Lung (tissue), 12 donors: ENCODE results near the gene GLRX2. TPM values are rescaled to one million over a fixed set of nuclear protein-coding genes. Genes with fewer than 3 reads are reported as not detected.
"Not testable (repeated sequence)": the region's sequence is repeated elsewhere in the genome, so short reads cannot be mapped to it uniquely, and the experiment has no call there.

Source experiments
- ATAC-seq: fragments of 200-7000 bp; cut with Tn5 transposase; one replicate; pipeline ENCODE4 v1.9.1; 2020; ENCODE audit warnings: moderate number of reproducible peaks; ENCODE audit not compliant: insufficient read depth, low FRiP score
- DNase-seq, 3 donors: peaks; one replicate each; pipeline ENCODE4 v3.0.0-alpha.2; 2013 to 2017
- H3K27ac ChIP-seq, 2 donors: one replicate each; pipeline ENCODE4 v1.5.1; 2013; ENCODE audit warnings: mild to moderate bottlenecking in 2 of 2, moderate library complexity in 2 of 2, control low read depth in 1 of 2, inconsistent platforms in 1 of 2, low read depth in 1 of 2, low read length in 1 of 2
- H3K27me3 ChIP-seq, 3 donors: one replicate each; pipeline ENCODE4 v1.5.1; 2013; ENCODE audit warnings: low read length in 2 of 3; ENCODE audit not compliant: control insufficient read depth in 3 of 3, insufficient read depth in 3 of 3
- H3K36me3 ChIP-seq, 4 donors: one replicate each; pipeline ENCODE4 v1.5.1; 2013; ENCODE audit warnings: low read length in 4 of 4, mild to moderate bottlenecking in 1 of 4, moderate library complexity in 1 of 4; ENCODE audit not compliant: control insufficient read depth in 4 of 4, insufficient read depth in 4 of 4
- H3K4me1 ChIP-seq, 5 donors: one replicate each; pipeline ENCODE4 v1.5.1; 2013; ENCODE audit warnings: low read length in 5 of 5, mild to moderate bottlenecking in 2 of 5, moderate library complexity in 1 of 5; ENCODE audit not compliant: control insufficient read depth in 5 of 5, insufficient read depth in 5 of 5
- H3K4me3 ChIP-seq: one replicate; pipeline ENCODE4 v1.5.1; 2013; ENCODE audit warnings: mild to moderate bottlenecking, control low read depth, moderate library complexity
- H3K9ac ChIP-seq, 2 donors: one replicate each; pipeline ENCODE4 v1.5.1; 2013; ENCODE audit warnings: low read length in 2 of 2, control low read depth in 1 of 2; ENCODE audit not compliant: insufficient read depth in 1 of 2
- H3K9me3 ChIP-seq, 4 donors: one replicate each; pipeline ENCODE4 v1.5.1; 2013; ENCODE audit warnings: low read length in 3 of 4, mild to moderate bottlenecking in 1 of 4, moderate library complexity in 1 of 4; ENCODE audit not compliant: control insufficient read depth in 4 of 4, insufficient read depth in 3 of 4
- CTCF ChIP-seq: IDR thresholded peaks from 2 replicates; pipeline ENCODE4 v1.5.1; 2012; ENCODE audit warnings: mild to moderate bottlenecking; ENCODE audit errors: control extremely low read depth, extremely low read depth
- WGBS, 2 donors: extraction: QIAGEN DNeasy Blood & Tissue Kit; methylation state at CpG; one replicate each; pipeline ENCODE4 v1.1.7; 2013; 5-methylcytosine and 5-hydroxymethylcytosine counted together
- polyA plus RNA-seq, 2 donors: library from polyadenylated mRNA; stranded (reverse); fragments of 200-250 nt; gene quantifications; one replicate each; pipeline ENCODE4 v1.2.1, GENCODE V29; 2013
- total RNA-seq, 2 donors: library from RNA; depleted of rRNA in 1 of 2; stranded (reverse); fragments of >200 nt in 1 of 2; gene quantifications; one replicate each; pipeline ENCODE4 v1.2.1, GENCODE V29; 2014 to 2021
- donor health status: control.
- donor health status: control.
- donor health status: Bipolar disorder and iron deficiency.
- donor health status: healthy.
- donor health status: DM: yes; HTN: yes; CAD: no.

Gene GLRX2
- total and polyA plus RNA-seq, 4 donors = 6.3 to 19.6 (median 15.1) TPM

GRCh38 chr1:193118194-193118593 is 13.0 kb upstream of the GLRX2 start:
- no peak overlapping the region for H3K9ac ChIP-seq
- H3K4me1 ChIP-seq = peaks cover 0 to 13% (median 3%) of the 10 kb centered on the region in 5 donors
- no peak for TF ChIP-seq CTCF
- H3K27me3 ChIP-seq = no peaks in the 10 kb centered on the region
- WGBS, 2 donors = 91 to 97% methylated on average over 3 of the region's 3 CpGs
- no peak overlapping the region for H3K4me3 ChIP-seq
- ATAC-seq = no peak
- H3K9me3 ChIP-seq = no peaks in the 10 kb centered on the region
- no peak for DNase-seq
- no peaks in the 10 kb centered on the region for H3K36me3 ChIP-seq
- no peak overlapping the region for H3K27ac ChIP-seq

- 95 to 96% methylated on average over 6 of the region's 6 CpGs for WGBS, 2 donors
- not testable (repeated sequence) for DNase-seq, H3K4me3 ChIP-seq, H3K27ac ChIP-seq, H3K4me1 ChIP-seq, ATAC-seq, H3K27me3 ChIP-seq, H3K9ac ChIP-seq, H3K9me3 ChIP-seq, H3K36me3 ChIP-seq
Observed at GRCh38 chr1:193117167-193117566, 12.0 kb upstream of the GLRX2 start.

GRCh38 chr1:193115629-193116227 is 10.5 kb upstream of the GLRX2 start:
- no peak overlapping the region for H3K4me3 ChIP-seq
- TF ChIP-seq CTCF = no peak
- H3K27ac ChIP-seq = peak overlapping the region in 1 of 2 donors; percentile 91
- no peak overlapping the region for H3K9ac ChIP-seq
- H3K4me1 ChIP-seq = peaks cover 0 to 15% (median 5%) of the 10 kb centered on the region in 5 donors
- H3K36me3 ChIP-seq = no peaks in the 10 kb centered on the region
- WGBS, 2 donors = 62 to 79% methylated on average over 1 of the region's 1 CpG
- no peaks in the 10 kb centered on the region for H3K27me3 ChIP-seq
- DNase-seq (no peak), ATAC-seq (peak; percentile 64)
- no peaks in the 10 kb centered on the region for H3K9me3 ChIP-seq

- Histone ChIP-seq H3K27me3 (no peaks in the 10 kb centered on the region), H3K4me3 (no peak overlapping the region), H3K36me3 (no peaks in the 10 kb centered on the region), H3K9ac (no peak overlapping the region), H3K27ac (no peak overlapping the region), H3K4me1 (peaks cover 0 to 15% (median 5%) of the 10 kb centered on the region in 5 donors), H3K9me3 (no peaks in the 10 kb centered on the region)
- 59 to 75% methylated on average over 6 of the region's 6 CpGs for WGBS, 2 donors
- DNase-seq (no peak), ATAC-seq (no peak)
- no peak for TF ChIP-seq CTCF
Observed at GRCh38 chr1:193114485-193115095, 9.4 kb upstream of the GLRX2 start.
